HG02970 (cell line): Measurements from ENCODE around the gene TPST2.

ENCODE experiments used
- ATAC-seq: cut with Tn5 transposase; IDR thresholded peaks from one replicate; pipeline ENCODE4 v1.9.1; 2021; ENCODE audit warnings: mild to moderate bottlenecking, moderate library complexity, moderate number of reproducible peaks; ENCODE audit not compliant: unreplicated experiment, low FRiP score

The TPST2 gene

DNA sequence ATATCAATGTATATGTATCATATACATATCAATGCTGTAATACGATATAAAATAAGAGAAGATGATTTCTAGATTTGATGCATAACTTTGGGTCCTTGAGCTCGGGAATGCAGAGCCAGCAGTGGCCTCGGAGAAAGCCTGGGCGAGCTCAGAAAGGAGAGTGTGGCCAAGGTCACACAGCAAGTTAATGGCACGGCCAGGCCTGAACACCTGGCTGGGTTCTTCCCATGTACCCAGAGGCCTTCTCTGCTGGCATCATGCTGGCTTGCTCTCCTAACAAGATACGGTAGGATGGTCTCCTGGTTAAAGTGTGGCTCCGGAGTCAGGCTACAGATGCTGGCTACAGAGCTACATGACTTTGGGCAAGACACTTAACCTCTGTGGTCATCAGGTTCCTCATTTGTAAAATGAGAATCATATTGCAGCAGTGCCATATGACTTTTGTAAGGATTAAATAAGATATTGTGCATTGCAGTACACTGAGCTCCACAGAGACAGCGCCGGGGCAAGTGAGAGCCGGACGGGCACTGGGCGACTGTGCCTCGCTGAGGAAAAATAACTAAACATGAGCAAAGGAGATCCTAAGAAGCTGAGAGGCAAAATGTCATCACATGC lies 29.9 kb downstream of the TPST2 start:
- no peak for ATAC-seq

DNA sequence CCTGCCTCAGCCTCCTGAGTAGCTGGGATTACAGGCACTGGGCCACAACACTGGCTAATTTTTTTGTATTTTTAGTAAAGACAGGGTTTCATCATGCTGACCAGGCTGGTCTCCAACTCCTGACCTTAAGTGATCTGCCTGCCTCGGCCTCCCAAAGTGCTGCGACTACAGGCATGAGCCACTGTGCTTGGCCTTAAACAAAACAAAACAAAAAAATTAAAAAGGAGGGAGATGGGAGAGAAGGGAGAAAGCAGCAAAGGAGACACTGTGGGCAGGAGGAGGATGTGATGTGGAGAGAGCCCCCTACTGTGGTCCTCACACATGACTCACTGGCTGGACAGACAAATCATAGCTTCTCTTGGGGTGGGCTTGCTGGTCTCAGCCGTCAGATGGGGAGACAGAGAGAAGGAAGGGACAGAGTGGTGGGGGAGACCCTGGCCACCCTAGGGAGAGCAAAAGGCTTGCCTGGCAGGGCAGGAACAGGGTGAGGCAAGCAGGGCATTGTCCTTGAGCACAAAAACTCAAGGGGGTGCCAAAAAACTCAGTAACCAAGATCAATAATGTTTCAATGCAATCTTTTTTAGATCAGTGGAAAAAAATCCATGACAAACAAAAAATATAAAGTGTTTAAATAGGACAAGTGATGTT lies 31.6 kb downstream of the TPST2 start:
- ATAC-seq: no peak

DNA sequence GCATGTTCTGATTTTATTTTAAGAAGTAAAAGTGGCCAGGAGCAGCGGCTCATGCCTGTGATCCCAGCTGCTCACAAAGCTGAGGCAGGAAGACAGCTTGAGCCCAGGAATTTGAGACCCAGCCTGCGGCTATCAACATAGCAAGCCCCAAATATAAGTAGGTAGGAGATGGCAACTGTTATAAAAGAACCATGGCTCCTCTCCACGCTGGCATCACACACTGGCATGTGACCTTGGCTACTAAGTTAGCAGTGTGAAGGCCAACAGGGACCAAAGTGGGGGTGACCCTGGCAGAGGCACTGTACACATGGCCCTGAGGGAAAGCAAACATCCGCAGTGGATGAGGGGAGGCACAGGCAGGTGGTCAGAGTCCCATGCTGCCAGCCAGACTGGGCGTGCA lies 33.0 kb downstream of the TPST2 start:
- no peak for ATAC-seq

DNA sequence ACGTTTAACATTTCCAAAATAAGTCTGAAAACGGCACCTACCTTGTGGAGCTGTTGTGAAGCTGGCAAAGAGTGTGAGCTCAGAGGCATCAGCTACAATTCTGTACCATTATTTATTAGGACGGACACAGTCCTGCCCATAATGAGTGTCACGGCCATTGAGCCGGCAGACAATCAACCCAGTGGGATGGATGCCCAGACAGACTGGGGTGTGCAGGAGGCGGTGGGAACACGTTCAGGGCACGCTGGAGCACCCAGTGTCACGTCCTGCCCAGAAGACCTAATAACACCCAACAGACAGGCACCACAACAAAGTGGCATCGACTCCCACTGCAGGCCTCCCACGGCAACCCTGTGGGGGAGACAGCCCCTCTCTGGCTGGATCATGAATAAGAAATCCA lies 34.5 kb downstream of the TPST2 start:
- ATAC-seq: no peak

DNA sequence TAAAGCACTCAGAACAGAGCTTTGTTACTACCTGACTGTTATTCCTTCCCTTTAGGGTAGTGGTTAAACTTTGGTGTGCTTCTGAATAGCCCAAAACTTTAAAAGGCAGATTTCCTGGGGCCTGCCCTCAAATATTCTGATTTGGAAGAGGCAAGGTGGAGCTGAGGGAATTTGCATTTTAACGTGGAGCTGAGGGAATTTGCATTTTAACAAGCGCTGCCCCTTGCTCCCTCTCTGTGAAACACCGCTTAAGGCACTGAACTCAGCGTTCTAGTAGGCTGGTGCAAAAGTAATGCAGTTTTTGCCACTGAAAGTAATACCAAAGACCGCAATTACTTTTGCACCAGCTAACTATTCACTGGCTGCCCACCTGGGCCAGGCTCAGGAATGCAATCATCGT lies 35.0 kb downstream of the TPST2 start:
- no peak for ATAC-seq

DNA sequence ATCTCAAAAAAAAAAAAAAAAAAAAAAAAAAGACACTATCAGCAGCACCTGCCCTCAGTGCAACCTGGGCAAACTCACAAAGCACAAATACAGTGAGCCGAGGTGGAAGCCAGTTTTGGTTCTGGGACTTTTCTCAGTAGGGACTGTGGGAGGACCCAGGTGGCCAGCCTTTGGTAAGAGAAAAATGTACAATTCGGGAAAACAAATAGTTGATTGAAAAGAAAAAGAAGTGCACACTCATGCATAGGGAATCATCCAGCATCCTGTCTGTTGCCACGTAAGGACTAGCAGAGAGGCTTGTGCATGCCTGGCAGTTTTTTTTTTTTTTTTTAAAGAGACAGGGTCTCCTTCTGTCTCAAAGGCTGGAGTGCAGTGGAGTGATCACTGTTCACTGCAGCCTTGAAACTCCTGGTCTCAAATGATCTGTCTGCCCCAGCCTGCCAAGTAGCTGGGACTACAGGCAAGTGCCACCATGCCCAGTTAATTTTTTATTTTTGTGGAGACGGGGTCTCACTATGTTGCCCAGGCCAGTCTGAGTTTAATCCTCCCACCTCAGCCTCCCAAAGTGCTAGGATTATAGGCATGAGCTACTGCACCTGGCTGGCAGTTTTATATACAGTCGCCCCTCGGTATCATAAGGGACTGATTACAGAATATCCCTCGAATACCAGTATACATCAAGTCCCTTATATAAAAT lies 36.7 kb downstream of the TPST2 start:
- ATAC-seq: no peak

DNA sequence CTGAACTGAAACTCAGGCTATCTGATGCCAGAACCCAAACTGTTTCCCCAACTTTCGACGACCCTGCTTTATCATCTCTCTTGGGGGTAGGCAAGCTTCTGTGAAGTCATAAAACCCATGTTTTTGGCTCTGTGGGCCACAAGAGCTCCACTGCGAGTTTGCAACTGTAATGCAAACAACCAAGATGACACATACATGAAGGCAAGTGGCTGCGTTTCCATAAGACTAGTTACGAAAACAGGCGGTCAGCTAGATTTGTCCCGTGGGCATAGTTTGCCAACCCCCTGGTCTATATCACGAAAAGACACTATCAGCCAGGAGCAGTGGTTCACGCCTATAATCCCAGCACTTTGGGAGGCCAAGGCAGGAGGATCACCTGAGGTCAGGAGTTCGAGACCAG lies 37.5 kb downstream of the TPST2 start:
- no peak for ATAC-seq

DNA sequence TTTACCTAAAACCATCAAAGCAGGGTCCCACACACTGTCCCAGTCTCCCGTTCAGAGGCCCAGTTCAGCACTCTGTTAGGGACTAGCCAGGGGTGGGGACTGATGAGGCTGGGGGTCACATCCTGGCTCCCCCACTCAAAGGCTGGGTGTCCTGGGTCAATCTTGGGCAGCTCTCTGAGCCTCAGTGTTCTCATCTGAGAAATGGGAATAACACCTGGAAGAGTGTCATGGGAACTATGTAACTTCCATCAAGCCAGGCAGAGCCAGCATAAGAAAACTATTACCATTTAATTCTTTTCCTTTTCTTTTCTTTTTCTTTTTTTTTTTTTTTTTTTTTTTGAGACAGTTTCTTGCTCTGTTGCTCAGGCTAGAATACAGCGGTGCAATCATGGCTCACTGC lies 38.4 kb downstream of the TPST2 start:
- no peak for ATAC-seq

DNA sequence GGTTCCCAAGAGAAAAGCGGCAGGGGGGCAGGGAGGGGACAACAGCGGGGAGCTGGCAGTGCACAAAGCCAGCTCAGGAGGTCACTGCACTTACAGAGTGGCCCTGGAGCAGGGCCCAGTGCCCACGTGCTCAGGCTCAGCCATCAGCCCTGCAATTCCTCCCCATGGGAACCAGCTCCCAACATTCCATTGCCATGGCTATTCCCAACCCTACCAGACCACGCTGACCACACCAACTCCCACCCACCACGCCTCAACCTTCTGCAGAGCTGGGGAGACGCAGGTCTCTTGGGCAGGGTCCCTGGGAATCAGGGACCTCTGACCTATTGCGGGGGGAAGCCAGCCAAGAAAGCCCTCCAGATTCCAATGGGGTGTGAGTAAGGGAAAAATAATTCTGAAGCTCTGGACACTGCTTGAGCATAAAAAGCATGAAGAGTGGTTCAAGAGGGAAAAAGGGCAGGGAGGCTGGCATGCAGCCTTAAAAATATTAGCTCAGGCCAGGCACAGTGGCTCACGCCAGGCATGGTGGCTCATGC lies 39.4 kb downstream of the TPST2 start:
- no peak for ATAC-seq

DNA sequence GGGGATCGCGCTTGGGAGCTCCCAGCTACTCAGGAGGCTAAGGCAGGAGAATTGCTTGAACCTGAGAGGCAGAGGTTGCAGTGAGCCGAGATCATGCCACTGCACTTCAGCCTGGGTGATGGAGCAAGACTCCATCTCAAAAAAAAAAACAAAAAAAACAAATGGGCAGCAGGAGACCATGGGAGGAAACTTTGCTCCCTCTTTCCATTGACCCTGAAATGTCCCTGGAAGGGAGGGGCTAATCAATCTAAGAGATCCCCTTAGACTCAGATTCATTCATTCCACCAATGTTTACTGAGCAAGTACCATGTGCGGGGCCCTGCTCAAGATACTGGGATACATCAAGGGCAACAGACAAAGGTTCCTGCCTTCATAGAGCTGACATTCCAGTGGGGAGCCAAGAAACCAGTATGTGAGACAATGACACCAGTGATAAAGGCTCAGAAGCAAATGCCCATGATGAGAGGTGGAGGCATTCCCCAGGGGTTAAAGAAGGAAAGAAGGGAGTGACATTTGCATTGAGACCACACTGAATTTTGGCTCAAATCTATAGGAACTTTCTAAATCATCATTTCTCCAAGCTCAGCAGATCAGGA lies 39.9 kb downstream of the TPST2 start:
- no peak for ATAC-seq

DNA sequence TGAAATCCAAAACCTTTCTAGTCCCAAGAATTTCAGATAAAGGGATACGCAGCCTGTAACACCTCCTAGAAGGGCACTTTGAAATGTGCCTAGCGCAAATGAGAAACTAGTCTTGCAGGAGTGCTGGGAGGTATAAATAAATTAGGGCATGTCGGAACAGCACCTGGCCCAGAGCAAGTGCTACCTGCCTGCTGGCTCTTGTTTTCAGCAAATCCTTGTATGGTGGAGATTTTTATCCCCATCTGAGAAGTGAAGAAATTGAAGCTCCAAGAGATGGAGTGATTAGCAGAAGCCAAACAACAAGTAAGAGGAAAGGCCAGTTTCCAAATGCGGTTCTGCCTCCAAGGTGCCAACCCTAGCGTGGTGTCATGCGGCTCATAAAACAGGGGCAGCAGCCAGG lies 40.9 kb downstream of the TPST2 start:
- no peak for ATAC-seq

DNA sequence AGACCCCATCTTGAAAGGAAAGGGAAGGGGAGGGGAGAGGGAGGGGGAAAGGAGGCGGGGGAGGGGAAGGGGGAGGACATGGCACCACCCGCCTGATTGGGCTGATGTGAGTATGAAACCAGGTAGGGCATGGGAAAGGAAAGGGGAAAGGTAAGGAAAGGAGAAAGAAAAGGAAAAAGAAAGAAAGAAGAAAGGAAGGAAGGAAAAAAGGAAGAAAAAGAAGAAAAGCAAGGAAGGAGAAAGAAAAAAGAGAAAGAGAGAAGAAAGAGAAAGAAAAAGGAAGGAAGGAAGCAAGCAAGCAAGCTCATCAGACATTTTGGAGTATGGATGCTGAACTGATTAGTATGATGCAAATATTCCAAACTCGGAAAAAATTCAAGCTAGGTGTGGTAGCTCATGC lies 41.6 kb downstream of the TPST2 start:
- ATAC-seq: no peak

DNA sequence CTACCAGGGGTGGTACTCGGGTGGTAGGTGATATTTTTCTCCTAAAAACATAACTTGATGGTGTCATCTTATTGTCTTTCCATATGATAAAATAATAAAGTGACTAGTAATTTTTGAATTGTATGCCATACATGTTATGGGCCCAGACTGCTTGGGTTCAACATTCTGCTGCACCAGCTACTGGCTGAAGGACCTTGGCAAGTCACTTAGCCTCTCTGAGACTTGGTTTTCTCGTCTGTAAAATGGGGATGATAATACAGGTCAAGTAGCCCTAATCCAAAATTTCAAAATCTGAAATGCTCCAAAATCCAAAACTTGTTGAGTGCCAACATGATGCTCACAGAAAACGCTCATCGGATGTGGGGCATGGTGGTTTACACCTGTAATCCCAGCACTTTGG lies 42.1 kb downstream of the TPST2 start:
- ATAC-seq: no peak

DNA sequence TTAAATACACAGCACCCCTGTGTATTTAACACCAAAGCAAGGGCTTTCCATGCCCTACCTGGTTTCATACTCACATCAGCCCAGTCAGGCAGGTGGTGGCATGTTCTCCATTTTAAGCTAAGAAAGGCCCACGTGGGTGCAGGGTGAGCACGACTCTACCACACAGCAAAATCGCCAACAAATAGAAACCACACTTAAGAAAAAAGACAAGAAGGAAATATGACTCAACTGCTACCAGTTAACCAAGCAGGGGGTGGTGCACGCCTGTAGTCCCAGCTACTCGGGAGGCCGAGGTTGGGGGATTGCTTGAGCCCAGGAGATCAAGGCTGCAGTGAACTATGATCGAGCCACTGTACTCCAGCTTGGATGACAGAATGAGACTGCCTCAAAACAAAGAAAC lies 42.5 kb downstream of the TPST2 start:
- no peak for ATAC-seq

DNA sequence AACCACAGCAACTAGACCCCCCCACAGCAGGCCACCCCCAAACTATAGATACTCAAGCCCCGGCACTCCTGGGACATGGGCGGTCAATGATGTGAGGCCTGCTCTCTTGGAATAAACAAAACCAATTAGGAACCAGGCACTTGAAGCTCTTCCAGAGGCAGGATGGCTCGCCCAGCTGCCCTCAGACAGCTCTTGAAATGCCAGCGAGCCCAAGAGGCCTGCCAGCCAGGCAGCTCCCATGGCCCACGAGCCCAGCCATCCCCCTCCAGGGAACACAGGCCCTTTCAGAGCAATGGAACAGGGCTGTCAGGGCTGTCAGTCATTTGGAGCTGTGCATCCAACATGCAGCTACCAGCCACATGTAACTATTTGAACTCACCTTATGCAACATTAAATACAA lies 43.6 kb downstream of the TPST2 start:
- ATAC-seq: no peak

DNA sequence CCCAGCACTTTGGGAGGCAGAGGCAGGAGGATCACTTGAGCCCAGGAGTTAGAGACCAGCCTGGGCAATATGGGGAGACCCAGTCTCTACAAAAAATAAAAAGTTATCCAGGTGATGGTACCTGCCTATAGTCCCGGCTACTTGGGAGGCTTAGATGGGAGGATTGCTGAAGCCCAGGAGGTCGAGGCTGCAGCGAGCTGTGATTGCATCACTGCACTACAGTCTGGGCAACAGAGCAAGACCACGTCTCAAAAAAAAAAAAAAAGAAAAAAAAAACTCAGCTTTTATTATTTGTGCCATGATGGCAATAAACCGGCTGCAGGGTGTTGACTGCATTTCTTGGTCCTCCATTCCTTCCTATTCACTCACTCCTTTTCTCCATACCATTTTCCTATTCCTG lies 44.1 kb downstream of the TPST2 start:
- no peak for ATAC-seq

DNA sequence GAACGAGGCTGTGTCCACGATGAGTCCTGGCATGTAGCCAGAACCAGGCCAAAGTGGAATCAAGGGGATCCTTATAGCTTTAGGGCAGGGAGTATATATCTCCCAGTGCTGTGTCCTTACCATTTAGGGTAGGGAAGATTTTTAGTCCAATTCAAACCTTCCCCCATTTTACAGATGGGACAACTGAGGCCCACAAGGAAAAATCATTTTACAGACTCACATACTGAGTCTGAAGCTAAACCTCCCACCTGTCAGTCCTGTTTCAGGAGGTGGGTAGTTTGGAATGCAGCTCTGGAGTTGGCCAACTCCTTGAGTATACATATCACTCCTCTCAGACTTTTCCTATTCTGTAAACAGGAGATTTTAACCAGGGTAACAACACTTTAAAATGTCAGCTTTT lies 44.5 kb downstream of the TPST2 start:
- no peak for ATAC-seq

DNA sequence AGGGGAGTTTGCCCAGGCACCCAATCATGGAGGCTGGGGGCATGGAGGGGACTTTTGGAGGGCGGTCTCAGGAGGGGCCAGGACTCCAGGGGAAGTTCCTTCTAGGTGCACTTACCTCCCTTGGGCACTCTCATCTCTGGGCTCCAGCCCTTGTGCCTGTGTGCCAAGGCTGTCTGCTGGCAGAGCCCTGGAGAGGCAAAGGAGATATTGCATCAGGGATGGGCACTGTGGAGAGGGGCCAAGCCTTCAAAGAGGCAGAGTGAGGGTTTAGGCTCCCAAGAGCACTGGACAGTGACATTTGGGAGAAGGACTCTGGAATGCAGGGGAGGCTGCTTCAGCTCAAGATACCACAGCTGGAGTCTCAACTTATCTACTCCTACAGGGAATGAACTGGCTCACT lies 45.4 kb downstream of the TPST2 start:
- ATAC-seq: no peak

DNA sequence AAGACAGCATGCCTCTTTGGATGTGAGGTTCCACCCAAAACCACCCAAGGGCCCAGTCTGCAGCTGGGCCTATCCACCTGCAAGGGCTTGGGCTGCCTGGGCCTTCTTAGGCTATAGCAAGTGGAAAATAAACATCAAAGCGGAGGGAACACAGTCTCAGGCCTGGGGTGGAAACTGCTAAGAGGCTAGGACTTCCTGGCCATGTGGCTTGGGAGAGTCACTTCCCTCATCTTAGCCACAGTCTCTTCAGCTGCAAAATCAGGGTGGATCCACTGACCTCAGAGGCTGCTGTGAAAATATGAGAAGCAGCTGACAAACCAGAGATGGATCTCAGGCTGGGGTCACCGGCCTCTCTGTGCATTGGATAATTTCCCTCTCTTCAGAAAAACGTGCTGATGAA lies 47.1 kb downstream of the TPST2 start:
- ATAC-seq: no peak

DNA sequence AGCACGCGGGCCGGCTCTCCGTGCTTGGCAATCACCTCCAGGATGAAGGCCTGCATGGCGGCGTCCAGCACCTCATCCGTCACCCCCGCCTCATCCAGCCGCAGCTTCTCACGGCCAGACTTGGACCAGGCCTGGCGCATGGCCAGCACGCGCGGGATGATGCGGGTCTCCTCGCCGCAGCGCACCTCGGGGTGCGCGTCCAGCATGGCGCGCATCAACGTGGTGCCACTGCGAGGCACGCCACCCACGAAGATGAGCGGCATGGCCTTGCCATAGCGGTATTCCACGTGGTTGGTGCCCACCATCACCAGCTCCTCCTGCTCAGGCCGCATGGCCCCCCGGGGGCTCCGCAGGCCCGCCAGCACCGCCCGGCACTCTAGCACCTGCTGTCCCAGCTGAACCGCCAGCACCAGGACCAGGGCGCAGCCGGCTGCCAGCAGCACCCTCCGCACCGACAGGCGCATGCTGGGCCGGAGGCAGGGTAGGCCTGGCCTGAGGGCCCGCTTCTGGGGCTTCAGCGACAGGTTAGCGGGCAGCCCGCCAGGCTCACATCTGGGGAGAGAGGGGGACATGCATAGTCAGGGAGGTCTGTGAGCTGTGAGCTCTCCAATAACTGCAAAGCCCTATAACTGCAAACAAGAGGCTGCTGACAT lies 48.6 kb downstream of the TPST2 start:
- ATAC-seq: no peak

DNA sequence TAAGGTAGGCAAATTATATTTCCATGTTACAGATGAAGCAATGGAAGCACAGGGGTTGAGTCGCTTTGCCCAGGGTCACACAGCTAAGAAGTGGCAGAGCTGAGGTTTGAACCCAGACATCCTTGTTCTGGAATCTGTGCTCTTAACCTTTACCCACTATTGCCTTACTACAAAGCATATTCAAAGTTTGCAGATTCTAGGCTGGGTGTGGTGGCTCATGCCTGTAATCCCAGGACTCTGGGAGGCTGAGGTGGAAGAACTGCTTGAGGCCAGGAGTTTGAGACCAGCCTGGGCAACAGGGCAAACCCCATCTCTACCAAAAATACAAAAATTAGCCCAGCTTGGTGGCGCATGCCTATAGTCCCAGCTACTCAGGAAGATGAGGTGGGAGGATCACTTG lies 49.8 kb downstream of the TPST2 start:
- no peak for ATAC-seq
